Mesothelial cell of epicardium (in vitro differentiated cells): ENCODE measurements around the gene GPC6. TPM values are rescaled to one million over a fixed set of nuclear protein-coding genes. Genes with fewer than 3 reads are reported as not detected.

ENCODE experiments used
- DNase-seq, 2 experiments: peaks; one replicate each; pipeline ENCODE4 v3.0.0; 2021; ENCODE audit warnings: low spot score in 2 of 2; ENCODE audit not compliant: unreplicated experiment in 2 of 2
- H3K27ac Mint-ChIP-seq: 2 replicates; pipeline ENCODE4 v1.8.0; 2021; ENCODE audit warnings: mixed read lengths
- H3K27me3 Mint-ChIP-seq: 2 replicates; pipeline ENCODE4 v1.8.0; 2021; ENCODE audit warnings: low read depth, mixed read lengths
- H3K36me3 Mint-ChIP-seq: 2 replicates; pipeline ENCODE4 v1.8.0; 2021; ENCODE audit warnings: mixed read lengths
- H3K4me1 Mint-ChIP-seq: 2 replicates; pipeline ENCODE4 v1.8.0; 2021; ENCODE audit warnings: mixed read lengths
- H3K4me3 Mint-ChIP-seq: 2 replicates; pipeline ENCODE4 v1.8.0; 2021; ENCODE audit warnings: mild to moderate bottlenecking, moderate library complexity, mixed read lengths
- H3K9me3 Mint-ChIP-seq: 2 replicates; pipeline ENCODE4 v1.8.0; 2021; ENCODE audit warnings: mixed read lengths
- CTCF ChIP-seq: fragments of 200-600 bp; sonication (generic); IDR thresholded peaks from one replicate; pipeline ENCODE4 v1.5.0; 2021; ENCODE audit warnings: antibody characterized with exemption; ENCODE audit not compliant: unreplicated experiment
- total RNA-seq: library from RNA; stranded (reverse); gene quantifications from 3 replicates; pipeline ENCODE4 v1.2.1, GENCODE V29; 2021

GPC6 gene
- total RNA-seq, 1 donor from 2014 or later: 112 TPM

GRCh38 chr13:93752541-93752940, 525.9 kb downstream of the GPC6 start:
- no peak for TF ChIP-seq CTCF
- no peak overlapping the region for H3K4me3 Mint-ChIP-seq
- DNase-seq: no peak
- H3K36me3 Mint-ChIP-seq: peaks cover 4% of the 10 kb centered on the region
- H3K9me3 Mint-ChIP-seq: no peaks in the 10 kb centered on the region
- peaks cover 13% of the 10 kb centered on the region for H3K4me1 Mint-ChIP-seq
- H3K27me3 Mint-ChIP-seq: no peaks in the 10 kb centered on the region
- H3K27ac Mint-ChIP-seq: no peak overlapping the region

GRCh38 chr13:93753639-93754038, 527.0 kb downstream of the GPC6 start:
- peaks cover 4% of the 10 kb centered on the region for H3K36me3 Mint-ChIP-seq
- peaks cover 17% of the 10 kb centered on the region for H3K4me1 Mint-ChIP-seq
- H3K27ac Mint-ChIP-seq: no peak overlapping the region
- no peak for TF ChIP-seq CTCF
- no peaks in the 10 kb centered on the region for H3K27me3 Mint-ChIP-seq
- no peak overlapping the region for H3K4me3 Mint-ChIP-seq
- H3K9me3 Mint-ChIP-seq: no peaks in the 10 kb centered on the region
- no peak for DNase-seq

- no peak overlapping the region for H3K27ac Mint-ChIP-seq
- H3K4me3 Mint-ChIP-seq: no peak overlapping the region
- peaks cover 20% of the 10 kb centered on the region for H3K4me1 Mint-ChIP-seq
- no peak for TF ChIP-seq CTCF
- H3K27me3 Mint-ChIP-seq: no peaks in the 10 kb centered on the region
- H3K9me3 Mint-ChIP-seq: no peaks in the 10 kb centered on the region
- peaks cover 4% of the 10 kb centered on the region for H3K36me3 Mint-ChIP-seq
- no peak for DNase-seq
Measured at GRCh38 chr13:93755341-93755740, 528.7 kb downstream of the GPC6 start.

GRCh38 chr13:93758575-93758974, 532.0 kb downstream of the GPC6 start:
- no peak for TF ChIP-seq CTCF
- Mint-ChIP-seq H3K27me3 (no peaks in the 10 kb centered on the region), H3K36me3 (peaks cover 8% of the 10 kb centered on the region), H3K4me1 (peaks cover 7% of the 10 kb centered on the region), H3K9me3 (peaks cover 5% of the 10 kb centered on the region), H3K4me3 (no peak overlapping the region), H3K27ac (no peak overlapping the region)
- no peak for DNase-seq

- Mint-ChIP-seq H3K27me3 (no peaks in the 10 kb centered on the region), H3K4me1 (peaks cover 18% of the 10 kb centered on the region), H3K4me3 (no peak overlapping the region), H3K36me3 (peaks cover 6% of the 10 kb centered on the region), H3K9me3 (peaks cover 9% of the 10 kb centered on the region), H3K27ac (no peak overlapping the region)
- TF ChIP-seq CTCF: no peak
- no peak for DNase-seq
Measured at GRCh38 chr13:93762708-93763426, 536.3 kb downstream of the GPC6 start.
